ENCODE data around the gene INO80D. TPM values are rescaled to one million over a fixed set of nuclear protein-coding genes. Genes with fewer than 3 reads are reported as not detected.

INO80D gene
- total RNA-seq, 1 experiment from 2014 or later, result 14.4 TPM

GRCh38 chr2:206064077-206064476, 21.9 kb downstream of the INO80D start:
- Histone ChIP-seq H2AFZ (ENCODE audit: low read depth, low read length, poor library complexity, severe bottlenecking) (no peak overlapping the region), H3K9ac (ENCODE audit: low read length) (no peak overlapping the region), H3K27ac (ENCODE audit: low read depth, low read length) (no peak overlapping the region), H3K36me3 (ENCODE audit: control insufficient read depth in 1 of 2, insufficient read depth in 2 of 2, low read length in 2 of 2) (no peaks in the 10 kb centered on the region), H3K9me3 (ENCODE audit: control insufficient read depth in 1 of 2, insufficient read depth in 1 of 2, low read depth in 1 of 2, low read length in 2 of 2) (no peaks in the 10 kb centered on the region), H4K20me1 (ENCODE audit: insufficient read depth) (no peaks in the 10 kb centered on the region), H3K9me2 (ENCODE audit: insufficient read depth) (no peaks in the 10 kb centered on the region), H3K79me2 (ENCODE audit: insufficient read depth, low read length) (peaks cover 13% of the 10 kb centered on the region; the same call in 1 of the 2 replicates), H3K27me3 (ENCODE audit: insufficient read depth, low read length) (no peaks in the 10 kb centered on the region), H3K4me1 (ENCODE audit: control insufficient read depth in 1 of 2, insufficient read depth in 2 of 2, low read length in 2 of 2) (no peaks in the 10 kb centered on the region), H3K4me3 (replicated peaks in 1 of 2; ENCODE audit: low read depth in 1 of 2, low read length in 2 of 2) (no peak overlapping the region), H3K4me2 (ENCODE audit: low read length) (no peak overlapping the region)
- TF ChIP-seq TCF7L2 (IDR thresholded peaks at IDR 0.05; ENCODE audit: borderline replicate concordance, extremely low read depth, insufficient read depth, insufficient read length), result no peak
- TF ChIP-seq CTCF (IDR thresholded peaks at IDR 0.05 in 2 of 3, conservative IDR thresholded peaks at IDR 0.05 in 1 of 3; ENCODE audit: borderline replicate concordance in 1 of 3, insufficient read depth in 1 of 3, low read depth in 2 of 3, low read length in 2 of 3), result no peak
- RAD21 ChIA-PET (ENCODE audit: low non-redundant PET in 1 of 2, low total read pairs in 2 of 2, uncharacterized antibody in 2 of 2, unreplicated experiment in 2 of 2), result no interaction called here
- BruUV-seq (replicated peaks), result no TSS peak
- intact Hi-C loops (cut with micrococcal nuclease), result no loop called here
- ATAC-seq, result no peak
- CTCF ChIA-PET, result no interaction called here
- POLR2A ChIA-PET, result no interaction called here
- DNase-seq (ENCODE audit: low read depth, low spot score), result no peak

GRCh38 chr2:206063635-206064034, 22.3 kb downstream of the INO80D start:
- no peaks in the 10 kb centered on the region for H3K4me1 ChIP-seq (ENCODE audit: control insufficient read depth in 1 of 2, insufficient read depth in 2 of 2, low read length in 2 of 2)
- no peaks in the 10 kb centered on the region for H4K20me1 ChIP-seq (ENCODE audit: insufficient read depth)
- H3K9me2 ChIP-seq (ENCODE audit: insufficient read depth), result no peaks in the 10 kb centered on the region
- H3K27ac ChIP-seq (ENCODE audit: low read depth, low read length), result no peak overlapping the region
- CTCF ChIA-PET, result no interaction called here
- POLR2A ChIA-PET, result no interaction called here
- intact Hi-C loops (cut with micrococcal nuclease), result no loop called here
- ATAC-seq, result no peak
- RAD21 ChIA-PET (ENCODE audit: low non-redundant PET in 1 of 2, low total read pairs in 2 of 2, uncharacterized antibody in 2 of 2, unreplicated experiment in 2 of 2), result no interaction called here
- no peaks in the 10 kb centered on the region for H3K36me3 ChIP-seq (ENCODE audit: control insufficient read depth in 1 of 2, insufficient read depth in 2 of 2, low read length in 2 of 2)
- no peaks in the 10 kb centered on the region for H3K27me3 ChIP-seq (ENCODE audit: insufficient read depth, low read length)
- no TSS peak for BruUV-seq (replicated peaks)
- H3K4me3 ChIP-seq (replicated peaks in 1 of 2; ENCODE audit: low read depth in 1 of 2, low read length in 2 of 2), result no peak overlapping the region
- no peak overlapping the region for H2AFZ ChIP-seq (ENCODE audit: low read depth, low read length, poor library complexity, severe bottlenecking)
- H3K9ac ChIP-seq (ENCODE audit: low read length), result no peak overlapping the region
- H3K4me2 ChIP-seq (ENCODE audit: low read length), result no peak overlapping the region
- no peaks in the 10 kb centered on the region for H3K9me3 ChIP-seq (ENCODE audit: control insufficient read depth in 1 of 2, insufficient read depth in 1 of 2, low read depth in 1 of 2, low read length in 2 of 2)
- peaks cover 13% of the 10 kb centered on the region; the same call in 1 of the 2 replicates for H3K79me2 ChIP-seq (ENCODE audit: insufficient read depth, low read length)
- DNase-seq (ENCODE audit: low read depth, low spot score), result no peak
- TF ChIP-seq ELF1 (IDR thresholded peaks at IDR 0.05; ENCODE audit: borderline replicate concordance, low read depth), result no peak
- no peak for TF ChIP-seq ZBTB33 (IDR thresholded peaks at IDR 0.05; ENCODE audit: extremely low read depth, insufficient replicate concordance, low read length)
- TF ChIP-seq ZFX (IDR thresholded peaks at IDR 0.05), result no peak
- no peak for TF ChIP-seq SP1 (IDR thresholded peaks at IDR 0.05; ENCODE audit: low read depth)
- TF ChIP-seq RAD21 (IDR thresholded peaks at IDR 0.05; ENCODE audit: low read depth), result no peak
- TF ChIP-seq CTCF (IDR thresholded peaks at IDR 0.05 in 2 of 3, conservative IDR thresholded peaks at IDR 0.05 in 1 of 3; ENCODE audit: borderline replicate concordance in 1 of 3, insufficient read depth in 1 of 3, low read depth in 2 of 3, low read length in 2 of 3), result no peak
- TF ChIP-seq EGR1 (IDR thresholded peaks at IDR 0.05; ENCODE audit: low read depth), result no peak
- TF ChIP-seq CBX3 (IDR thresholded peaks at IDR 0.05; ENCODE audit: low read depth), result no peak
- no peak for TF ChIP-seq FOSL1 (IDR thresholded peaks at IDR 0.05; ENCODE audit: low read depth)
- no peak for TF ChIP-seq POLR2AphosphoS5 (IDR thresholded peaks at IDR 0.05; ENCODE audit: low read depth, low read length)
- no peak for TF ChIP-seq TCF7L2 (IDR thresholded peaks at IDR 0.05; ENCODE audit: borderline replicate concordance, extremely low read depth, insufficient read depth, insufficient read length)

Data from HCT116 (cell line).